ENCODE data around the gene SH2D1A. TPM values are rescaled to one million over a fixed set of nuclear protein-coding genes. Genes with fewer than 3 reads are reported as not detected.

The SH2D1A gene
- total RNA-seq, 1 donor from 2014 or later = not detected

- peaks cover 13% of the 10 kb centered on the region for H3K4me1 Mint-ChIP-seq (ENCODE audit: low read depth)
- no peak for DNase-seq (ENCODE audit: low spot score, unreplicated experiment)
- H3K4me3 Mint-ChIP-seq (ENCODE audit: low read depth) = no peak overlapping the region
- H3K27me3 Mint-ChIP-seq = no peaks in the 10 kb centered on the region
- TF ChIP-seq, protein P1, sequence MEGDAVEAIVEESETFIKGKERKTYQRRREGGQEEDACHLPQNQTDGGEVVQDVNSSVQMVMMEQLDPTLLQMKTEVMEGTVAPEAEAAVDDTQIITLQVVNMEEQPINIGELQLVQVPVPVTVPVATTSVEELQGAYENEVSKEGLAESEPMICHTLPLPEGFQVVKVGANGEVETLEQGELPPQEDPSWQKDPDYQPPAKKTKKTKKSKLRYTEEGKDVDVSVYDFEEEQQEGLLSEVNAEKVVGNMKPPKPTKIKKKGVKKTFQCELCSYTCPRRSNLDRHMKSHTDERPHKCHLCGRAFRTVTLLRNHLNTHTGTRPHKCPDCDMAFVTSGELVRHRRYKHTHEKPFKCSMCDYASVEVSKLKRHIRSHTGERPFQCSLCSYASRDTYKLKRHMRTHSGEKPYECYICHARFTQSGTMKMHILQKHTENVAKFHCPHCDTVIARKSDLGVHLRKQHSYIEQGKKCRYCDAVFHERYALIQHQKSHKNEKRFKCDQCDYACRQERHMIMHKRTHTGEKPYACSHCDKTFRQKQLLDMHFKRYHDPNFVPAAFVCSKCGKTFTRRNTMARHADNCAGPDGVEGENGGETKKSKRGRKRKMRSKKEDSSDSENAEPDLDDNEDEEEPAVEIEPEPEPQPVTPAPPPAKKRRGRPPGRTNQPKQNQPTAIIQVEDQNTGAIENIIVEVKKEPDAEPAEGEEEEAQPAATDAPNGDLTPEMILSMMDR (IDR thresholded peaks at IDR 0.05; ENCODE audit: unreplicated experiment) = no peak
- H3K36me3 Mint-ChIP-seq (ENCODE audit: insufficient read depth) = no peaks in the 10 kb centered on the region
- H3K27ac Mint-ChIP-seq = no peak overlapping the region
- no peaks in the 10 kb centered on the region for H3K9me3 Mint-ChIP-seq (ENCODE audit: low read depth)
These were observed 27.0 kb downstream of the SH2D1A start for GRCh38 chrX:124373348-124373747.

- DNase-seq (ENCODE audit: low spot score, unreplicated experiment) = no peak
- Mint-ChIP-seq H3K4me1 (ENCODE audit: low read depth) (peaks cover 5% of the 10 kb centered on the region), H3K27ac (no peak overlapping the region), H3K9me3 (ENCODE audit: low read depth) (no peaks in the 10 kb centered on the region), H3K36me3 (ENCODE audit: insufficient read depth) (no peaks in the 10 kb centered on the region), H3K4me3 (ENCODE audit: low read depth) (no peak overlapping the region), H3K27me3 (no peaks in the 10 kb centered on the region)
- TF ChIP-seq, protein P1 (IDR thresholded peaks at IDR 0.05; ENCODE audit: unreplicated experiment) = no peak
These were observed 32.3 kb downstream of the SH2D1A start for GRCh38 chrX:124378643-124379042.

DNA sequence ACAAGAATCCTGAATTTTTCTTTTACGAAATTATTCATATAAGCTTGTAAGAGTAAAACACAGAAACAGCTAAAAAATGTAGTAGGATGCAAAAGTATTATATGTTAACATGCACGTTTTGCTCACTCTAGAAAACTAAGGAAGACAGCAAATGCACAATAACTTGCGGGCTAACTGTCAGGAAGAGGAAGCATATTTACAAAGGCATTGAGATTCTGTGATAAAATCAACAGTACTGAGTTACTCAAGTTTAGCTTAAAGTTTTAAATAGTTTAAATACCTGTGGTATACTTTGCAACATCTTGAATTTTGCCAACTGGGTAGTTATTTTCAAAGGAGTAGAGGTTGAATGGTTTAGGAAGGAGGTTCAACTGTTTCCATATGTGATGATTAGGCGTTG is 37.0 kb downstream of the SH2D1A start:
- Mint-ChIP-seq H3K4me3 (ENCODE audit: low read depth) (no peak overlapping the region), H3K27me3 (peaks cover 2% of the 10 kb centered on the region), H3K36me3 (ENCODE audit: insufficient read depth) (no peaks in the 10 kb centered on the region), H3K4me1 (ENCODE audit: low read depth) (peaks cover 3% of the 10 kb centered on the region), H3K9me3 (ENCODE audit: low read depth) (no peaks in the 10 kb centered on the region), H3K27ac (no peak overlapping the region)
- TF ChIP-seq, protein P1 (IDR thresholded peaks at IDR 0.05; ENCODE audit: unreplicated experiment) = no peak
- DNase-seq (ENCODE audit: low spot score, unreplicated experiment) = no peak

GRCh38 chrX:124386401-124386800 is 40.0 kb downstream of the SH2D1A start:
- no peak overlapping the region for H3K4me3 Mint-ChIP-seq (ENCODE audit: low read depth)
- no peaks in the 10 kb centered on the region for H3K9me3 Mint-ChIP-seq (ENCODE audit: low read depth)
- DNase-seq (ENCODE audit: low spot score, unreplicated experiment) = no peak
- H3K27ac Mint-ChIP-seq = no peak overlapping the region
- H3K4me1 Mint-ChIP-seq (ENCODE audit: low read depth) = peaks cover 4% of the 10 kb centered on the region
- H3K36me3 Mint-ChIP-seq (ENCODE audit: insufficient read depth) = no peaks in the 10 kb centered on the region
- TF ChIP-seq, protein P1 (IDR thresholded peaks at IDR 0.05; ENCODE audit: unreplicated experiment) = no peak
- H3K27me3 Mint-ChIP-seq = peaks cover 2% of the 10 kb centered on the region

GRCh38 chrX:124388562-124388961 is 42.2 kb downstream of the SH2D1A start:
- Mint-ChIP-seq H3K27ac (no peak overlapping the region), H3K27me3 (peaks cover 6% of the 10 kb centered on the region), H3K36me3 (ENCODE audit: insufficient read depth) (no peaks in the 10 kb centered on the region), H3K4me1 (ENCODE audit: low read depth) (peaks cover 4% of the 10 kb centered on the region), H3K9me3 (ENCODE audit: low read depth) (no peaks in the 10 kb centered on the region), H3K4me3 (ENCODE audit: low read depth) (no peak overlapping the region)
- DNase-seq (ENCODE audit: low spot score, unreplicated experiment) = peak; percentile 39
- TF ChIP-seq, protein P1 (IDR thresholded peaks at IDR 0.05; ENCODE audit: unreplicated experiment) = peak; percentile 80
